Peyer's patch (tissue), 4 donors: Measurements from ENCODE around the gene TADA2A. TPM values are rescaled to one million over a fixed set of nuclear protein-coding genes. Genes with fewer than 3 reads are reported as not detected.
"Not testable (repeated sequence)": the region's sequence is repeated elsewhere in the genome, so short reads cannot be mapped to it uniquely, and the experiment has no call there.

Experiments
- DNase-seq, 3 donors: peaks; one replicate each; pipeline ENCODE4 v3.0.0-alpha.2; 2017 to 2019
- H3K27ac ChIP-seq, 4 donors: fragments of 200-600 bp; sonication (generic); one replicate each; pipeline ENCODE4 v1.5.1; 2016 to 2019
- H3K27me3 ChIP-seq, 2 donors: fragments of 200-600 bp; sonication (generic); one replicate each; pipeline ENCODE4 v1.5.1; 2019
- H3K36me3 ChIP-seq, 3 donors: fragments of 200-600 bp; sonication (generic); one replicate each; pipeline ENCODE4 v1.5.1; 2016 to 2019
- H3K4me1 ChIP-seq, 4 donors: fragments of 200-600 bp; sonication (generic); one replicate each; pipeline ENCODE4 v1.5.1; 2016 to 2019
- H3K4me3 ChIP-seq, 4 donors: fragments of 200-600 bp; sonication (generic); 1 replicate in 3 of 4; 2 replicates in 1 of 4; pipeline ENCODE4 v1.5.1; 2016 to 2019; ENCODE audit warnings: mild to moderate bottlenecking in 1 of 4
- H3K9me3 ChIP-seq, 4 donors: fragments of 200-600 bp; sonication (generic); one replicate each; pipeline ENCODE4 v1.5.1; 2016 to 2019; ENCODE audit warnings: mild to moderate bottlenecking in 1 of 4
- CTCF ChIP-seq, 6 experiments: fragments of 450-650 bp in 4 of 6; fragments of 200-600 bp in 2 of 6; sonication (generic) in 1 of 6; IDR thresholded peaks; one replicate each; pipeline ENCODE4 v1.5.1; 2017 to 2019; ENCODE audit warnings: antibody characterized with exemption in 6 of 6, mild to moderate bottlenecking in 3 of 6, moderate library complexity in 1 of 6
- POLR2A ChIP-seq, 2 donors: fragments of 450-650 bp; IDR thresholded peaks; one replicate each; pipeline ENCODE4 v1.5.1; 2017; ENCODE audit warnings: antibody characterized with exemption in 2 of 2, mild to moderate bottlenecking in 2 of 2, moderate library complexity in 2 of 2
- total RNA-seq, 4 donors: library from RNA; depleted of rRNA; stranded (reverse); fragments of >200 nt; gene quantifications; one replicate each; pipeline ENCODE4 v1.1.0, GENCODE V29; 2016

Gene TADA2A
- total RNA-seq, 4 donors from 2014 or later = 25.7 to 80.9 (median 43.2) TPM

GRCh38 chr17:37399265-37399803 lies 7.4 kb upstream of the TADA2A start:
- H3K27ac ChIP-seq = no peak overlapping the region
- no peaks in the 10 kb centered on the region for H3K9me3 ChIP-seq
- H3K36me3 ChIP-seq = no peaks in the 10 kb centered on the region
- no peak overlapping the region for H3K4me3 ChIP-seq
- H3K27me3 ChIP-seq = no peaks in the 10 kb centered on the region
- TF ChIP-seq CTCF (IDR thresholded peaks at IDR 0.05) (no peak), POLR2A (IDR thresholded peaks at IDR 0.05) (no peak)
- DNase-seq = no peak
- peaks cover 0 to 5% (median 0%) of the 10 kb centered on the region in 4 donors for H3K4me1 ChIP-seq

GRCh38 chr17:37400505-37400904 lies 6.2 kb upstream of the TADA2A start:
- H3K9me3 ChIP-seq = no peaks in the 10 kb centered on the region
- DNase-seq = no peak
- no peak overlapping the region for H3K27ac ChIP-seq
- H3K4me3 ChIP-seq = no peak overlapping the region
- no peaks in the 10 kb centered on the region for H3K36me3 ChIP-seq
- H3K27me3 ChIP-seq = no peaks in the 10 kb centered on the region
- no peak for TF ChIP-seq POLR2A (IDR thresholded peaks at IDR 0.05)
- no peak for TF ChIP-seq CTCF (IDR thresholded peaks at IDR 0.05)
- peaks cover 0 to 5% (median 0%) of the 10 kb centered on the region in 4 donors for H3K4me1 ChIP-seq

GRCh38 chr17:37405522-37405921 lies 1.2 kb upstream of the TADA2A start:
- H3K4me1 ChIP-seq, DNase-seq, H3K27me3 ChIP-seq, H3K36me3 ChIP-seq, H3K9me3 ChIP-seq: not testable (repeated sequence)
- peak overlapping the region in 3 of 4 donors; percentile 80 to 94 (median 81) for H3K4me3 ChIP-seq
- H3K27ac ChIP-seq = peak overlapping the region in 1 of 4 donors; percentile 99

- Histone ChIP-seq H3K4me1 (peaks cover 0 to 9% (median 4%) of the 10 kb centered on the region in 4 donors), H3K27me3 (no peaks in the 10 kb centered on the region), H3K27ac (peak overlapping the region; percentile 88 to 99 (median 95)), H3K9me3 (no peaks in the 10 kb centered on the region), H3K36me3 (peaks cover 0 to under 1% (median 0%) of the 10 kb centered on the region in 3 donors), H3K4me3 (peak overlapping the region; percentile 69 to 94 (median 80))
- no peak for TF ChIP-seq POLR2A (IDR thresholded peaks at IDR 0.05)
- peak in 1 of 6 experiments; percentile 6 for TF ChIP-seq CTCF (IDR thresholded peaks at IDR 0.05)
- DNase-seq = no peak
Measured at GRCh38 chr17:37405955-37406634, 591 bp upstream of the TADA2A start.

- H3K36me3 ChIP-seq = peaks cover 0 to 20% (median 0%) of the 10 kb centered on the region in 3 donors
- not testable (repeated sequence) for H3K9me3 ChIP-seq, H3K4me3 ChIP-seq, H3K27ac ChIP-seq, H3K4me1 ChIP-seq, H3K27me3 ChIP-seq, DNase-seq
Measured at GRCh38 chr17:37408145-37408479, 1.4 kb downstream of the TADA2A start.

- TF ChIP-seq POLR2A (IDR thresholded peaks at IDR 0.05) = no peak
- no peak for TF ChIP-seq CTCF (IDR thresholded peaks at IDR 0.05)
- peaks cover 0 to 43% (median 0%) of the 10 kb centered on the region in 3 donors for H3K36me3 ChIP-seq
- no peak for DNase-seq
- no peak overlapping the region for H3K4me3 ChIP-seq
- H3K4me1 ChIP-seq = peaks cover 0 to 9% (median 4%) of the 10 kb centered on the region in 4 donors
- no peaks in the 10 kb centered on the region for H3K9me3 ChIP-seq
- no peaks in the 10 kb centered on the region for H3K27me3 ChIP-seq
- H3K27ac ChIP-seq = no peak overlapping the region
Measured at GRCh38 chr17:37410357-37410756, 3.7 kb downstream of the TADA2A start.
